AG08396 (cell line): ENCODE results near the gene PSMC3IP.
"Not testable (repeated sequence)": the region's sequence is repeated elsewhere in the genome, so short reads cannot be mapped to it uniquely, and the experiment has no call there.

Source experiments
- DNase-seq: peaks from one replicate; pipeline ENCODE4 v3.0.0; 2012; ENCODE audit warnings: low spot score, mixed read lengths

PSMC3IP gene

DNA sequence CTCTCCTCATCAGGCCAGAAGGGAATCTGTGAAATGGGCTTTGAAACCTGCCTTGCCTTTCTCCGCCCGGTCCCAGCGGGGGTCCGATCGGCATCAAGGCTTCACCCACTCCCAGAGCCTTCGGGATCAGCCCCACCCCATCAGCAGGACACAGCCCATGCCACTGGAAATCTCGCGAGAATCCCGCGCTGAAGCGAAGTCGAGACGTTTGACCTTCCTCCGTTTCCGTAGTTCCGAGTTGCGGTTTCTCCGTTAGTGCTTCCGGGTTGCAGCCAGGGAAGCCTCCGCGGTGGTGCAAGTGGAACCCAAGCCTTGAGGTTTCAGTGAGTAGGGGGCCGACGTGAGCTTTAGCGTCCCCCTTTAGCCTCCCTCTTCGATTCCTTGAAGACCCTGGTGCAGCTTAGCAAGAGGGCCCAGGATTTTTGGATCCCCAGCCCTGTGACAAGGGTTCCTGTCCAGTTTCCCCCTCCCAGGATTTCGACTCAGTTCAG lies 15.6 kb downstream of the PSMC3IP start, which contains the start of gene COASY:
Gene COASY, plus strand, starts transcription at position 252 of the 491 bp plus-strand sequence. CDS start 475 bp downstream, outside the sequence.
- DNase-seq, result peak; percentile 98

DNA sequence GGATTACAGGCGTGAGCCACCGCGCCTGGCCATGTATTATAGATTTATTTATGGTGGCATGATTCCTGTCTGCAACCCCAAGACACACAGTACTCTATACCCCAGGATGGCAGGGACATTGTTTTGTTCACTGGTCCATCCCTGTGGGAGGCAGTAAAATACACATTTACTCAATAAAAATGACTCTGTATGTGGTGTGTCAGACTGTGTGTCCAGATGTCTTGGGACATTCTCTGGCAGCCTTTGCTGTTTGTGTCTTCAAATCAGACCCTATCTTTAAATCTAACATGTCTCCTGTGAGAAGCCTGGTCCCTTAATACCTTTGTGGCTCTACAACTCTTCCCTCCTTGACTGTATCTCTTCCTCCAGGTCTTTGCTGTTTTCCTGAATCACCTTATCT lies 17.3 kb downstream of the PSMC3IP start:
- no peak for DNase-seq

DNA sequence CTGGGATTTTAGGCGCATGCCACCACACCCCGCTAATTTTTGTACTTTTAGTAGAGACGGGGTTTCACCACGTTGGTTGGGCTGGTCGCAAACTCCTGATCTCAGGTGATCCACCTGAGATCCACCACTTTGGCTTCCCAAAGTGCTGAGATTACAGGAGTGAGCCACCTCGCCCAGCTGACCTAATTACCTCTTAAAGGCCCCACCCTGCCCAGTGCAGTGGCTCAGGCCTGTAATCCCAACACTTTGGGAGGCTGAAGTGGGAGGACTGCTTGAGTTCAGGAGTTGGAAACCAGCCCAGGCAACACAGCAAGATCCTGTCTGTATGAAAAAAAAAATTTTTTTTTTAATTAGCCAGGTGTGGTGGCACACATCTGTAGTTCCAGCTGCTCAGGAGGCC lies 18.5 kb downstream of the PSMC3IP start:
- no peak for DNase-seq

- not testable (repeated sequence) for DNase-seq
Observed at GRCh38 chr17:42555961-42556617, 21.4 kb downstream of the PSMC3IP start.

DNA sequence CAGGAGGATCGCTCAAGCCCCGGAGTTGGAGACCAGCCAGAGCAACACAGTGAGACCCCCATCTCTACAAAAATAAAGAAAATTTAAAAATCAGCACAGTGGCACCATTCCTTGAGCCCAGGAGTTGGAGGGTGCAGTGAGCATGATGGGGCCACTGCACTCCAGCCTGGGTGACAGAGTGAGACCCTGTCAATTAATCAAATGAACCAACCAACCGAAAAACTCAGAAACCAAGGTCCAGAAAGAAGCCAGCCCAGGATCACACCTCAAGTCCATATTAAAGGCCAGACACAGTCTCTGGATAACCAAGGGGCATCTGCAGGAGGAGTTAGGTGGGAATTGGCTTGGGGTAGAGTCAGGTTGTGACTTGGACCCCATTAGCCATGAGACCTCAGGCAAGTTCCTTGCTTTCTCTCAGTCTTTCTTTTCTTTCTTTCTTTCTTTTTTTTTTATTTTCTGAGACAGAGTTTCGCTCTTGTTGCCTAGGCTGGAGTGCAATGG lies 22.4 kb downstream of the PSMC3IP start:
- DNase-seq, result no peak

GRCh38 chr17:42554250-42555121 lies 23.0 kb downstream of the PSMC3IP start:
- DNase-seq, result peak; percentile 88

- DNase-seq, result no peak
Observed at GRCh38 chr17:42553866-42554249, 23.7 kb downstream of the PSMC3IP start.

- DNase-seq, result peak; percentile 55
Observed at GRCh38 chr17:42553161-42553818, 24.2 kb downstream of the PSMC3IP start.

DNA sequence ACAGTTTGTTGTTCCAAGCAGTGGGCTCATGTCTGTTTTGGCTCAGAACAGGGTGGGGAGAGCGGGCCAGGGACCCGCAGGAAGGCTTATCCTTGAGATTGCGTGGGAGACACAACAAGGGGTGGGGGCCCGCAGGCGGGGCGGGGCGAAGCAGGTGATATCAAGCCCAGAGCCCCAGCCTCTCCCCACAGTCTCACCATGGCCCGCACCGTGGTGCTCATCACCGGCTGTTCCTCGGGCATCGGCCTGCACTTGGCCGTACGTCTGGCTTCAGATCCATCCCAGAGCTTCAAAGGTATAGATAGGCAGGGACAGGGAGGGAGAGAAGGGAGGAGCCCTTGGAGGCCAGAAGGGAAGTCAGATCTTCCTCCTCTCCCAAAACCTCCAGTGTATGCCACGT lies 24.8 kb downstream of the PSMC3IP start, which contains the start of gene HSD17B1:
Gene HSD17B1, plus strand, starts transcription at position 188 of the 400 bp plus-strand sequence. Its CDS starts 11 bp downstream, at position 199.
- DNase-seq, result not testable (repeated sequence)

- DNase-seq, result no peak
Observed at GRCh38 chr17:42548993-42549755, 28.4 kb downstream of the PSMC3IP start.

GRCh38 chr17:42548070-42548837 lies 29.3 kb downstream of the PSMC3IP start:
- DNase-seq, result no peak

DNA sequence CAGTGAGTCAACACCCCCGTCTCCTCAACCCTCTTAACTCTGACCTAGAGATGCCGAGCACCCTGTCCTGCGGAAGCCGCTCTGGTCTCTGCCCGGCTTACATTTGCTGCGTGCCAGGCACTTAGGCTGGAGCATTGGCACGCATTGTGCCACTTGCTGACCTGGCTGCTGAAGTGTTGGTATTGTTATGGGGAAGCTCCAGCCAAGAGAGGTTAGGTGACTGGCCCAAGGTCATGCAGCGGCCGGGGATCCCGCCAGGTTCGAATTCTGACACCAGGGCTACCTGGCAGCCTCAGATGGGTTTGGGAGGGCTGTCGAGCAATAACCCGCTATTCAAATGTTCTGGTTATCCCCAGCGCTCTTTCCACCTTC lies 29.8 kb downstream of the PSMC3IP start:
- DNase-seq, result no peak

- DNase-seq, result no peak
Observed at GRCh38 chr17:42547001-42547461, 30.5 kb downstream of the PSMC3IP start.

- not testable (repeated sequence) for DNase-seq
Observed at GRCh38 chr17:42545755-42546505, 31.6 kb downstream of the PSMC3IP start.

DNA sequence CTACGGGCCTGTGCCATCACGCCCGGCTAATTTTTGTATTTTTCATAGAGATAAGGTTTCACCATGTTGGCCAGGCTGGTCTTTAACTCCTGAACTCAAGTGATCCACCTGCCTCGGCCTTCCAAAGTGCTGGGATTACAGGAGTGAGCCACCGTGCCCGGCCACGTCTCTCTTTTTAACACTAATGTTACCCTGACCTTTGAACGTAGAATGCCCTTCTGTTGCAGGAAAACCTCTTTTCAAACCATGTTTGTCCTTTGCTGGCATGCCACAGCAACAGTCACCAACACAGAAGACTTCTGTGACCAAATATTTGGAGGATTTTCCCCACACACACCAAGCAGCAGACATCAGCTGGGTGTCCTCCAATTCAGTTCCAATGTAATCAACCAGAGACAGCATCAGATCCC lies 32.6 kb downstream of the PSMC3IP start:
- no peak for DNase-seq

GRCh38 chr17:42543190-42544079 lies 34.1 kb downstream of the PSMC3IP start:
- DNase-seq, result no peak

DNA sequence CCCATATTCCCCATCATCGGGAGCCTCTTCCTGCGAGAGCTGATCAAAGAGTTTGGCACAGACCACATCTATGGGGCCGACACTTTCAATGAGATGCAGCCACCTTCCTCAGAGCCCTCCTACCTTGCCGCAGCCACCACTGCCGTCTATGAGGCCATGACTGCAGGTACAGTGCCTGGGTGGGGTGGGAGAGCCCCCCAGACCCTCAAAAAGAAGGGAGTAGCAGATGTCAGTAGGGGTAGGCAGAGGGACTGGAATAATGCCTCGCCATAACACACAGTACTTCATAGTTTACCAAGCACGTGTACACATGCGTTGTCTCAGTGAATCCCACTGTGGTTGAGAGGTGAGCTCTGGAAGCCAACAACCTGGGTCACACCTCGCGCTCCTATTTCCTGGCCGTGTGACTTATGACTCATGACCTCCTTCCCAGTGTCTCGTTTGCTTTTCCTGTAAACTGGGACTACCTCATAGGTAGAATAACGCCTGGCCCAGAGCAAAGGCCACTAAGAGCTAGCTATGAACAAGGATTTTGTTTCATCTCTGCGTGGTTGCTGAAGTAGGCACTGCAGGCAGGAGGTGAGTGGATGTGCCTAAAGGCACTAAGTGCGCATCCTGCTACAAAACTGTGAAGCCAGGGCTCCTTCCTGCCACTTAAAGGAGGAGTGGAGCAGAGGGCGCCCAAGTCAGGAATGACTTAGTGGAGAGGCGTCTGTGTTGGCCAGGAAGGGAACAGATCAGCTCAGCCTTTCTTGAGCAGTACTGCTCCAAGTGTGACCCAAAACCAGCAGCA lies 36.3 kb downstream of the PSMC3IP start:
- no peak for DNase-seq

GRCh38 chr17:42540558-42540957 lies 37.0 kb downstream of the PSMC3IP start:
- DNase-seq, result not testable (repeated sequence)
